ENCODE data around the gene NR6A1. TPM values are rescaled to one million over a fixed set of nuclear protein-coding genes. Genes with fewer than 3 reads are reported as not detected.

NR6A1 gene
- total RNA-seq, result 3.4 TPM

GRCh38 chr9:124771021-124771866, at the start of gene NR6A1:
NR6A1 (minus strand) TSS chr9:124771311.

GRCh38 chr9:124776954-124777648, 6.0 kb upstream of the NR6A1 start, which contains the start of gene OLFML2A:
OLFML2A (plus strand) TSS chr9:124777133; CDS start chr9:124777271, 138 bp downstream.

GRCh38 chr9:124506931-124507879, 263.9 kb downstream of the NR6A1 start, which contains the start of gene NR5A1:
NR5A1 (minus strand) TSS chr9:124507399; CDS start chr9:124503395, 4,004 bp downstream.

Small RNA genes lying within 50 kb of the gene (small RNA-seq; reads per million reads assigned to genes)
- gene MIR181A2 (ENCODE audit: low replicate concordance) (170 reads per million, percentile 96 among the genes with 10 or more reads in this experiment), gene MIR181B2 (ENCODE audit: low replicate concordance) (154 reads per million, percentile 96 among the genes with 10 or more reads in this experiment), gene RN7SL302P (ENCODE audit: low replicate concordance) (not detected)

Other genes starting within 250 kb of the NR6A1 start
- 1.6 TPM for gene OLFML2A, start 5.8 kb upstream of the NR6A1 start, total RNA-seq
- gene WDR38, start 82.1 kb upstream of the NR6A1 start, total RNA-seq, result not detected
- gene RPL35, start 90.6 kb upstream of the NR6A1 start, total RNA-seq, result 552 TPM
- 10.6 TPM for gene ARPC5L, start 90.8 kb upstream of the NR6A1 start, total RNA-seq
- gene GOLGA1, start 169.8 kb upstream of the NR6A1 start, total RNA-seq, result 27.5 TPM